ENCODE data around the gene PAK5. TPM values are rescaled to one million over a fixed set of nuclear protein-coding genes. Genes with fewer than 3 reads are reported as not detected.

PAK5 gene
- total and polyA plus RNA-seq, 9 of the 15 experiments (the other 6 are each of a cell fraction or from before 2014, with no cell fraction given) = not detected

GRCh38 chr20:9594284-9594875 is 244.5 kb downstream of the PAK5 start (continued):
- TF ChIP-seq PHB2 (IDR thresholded peaks at IDR 0.05; ENCODE audit: low read depth) = no peak
- TF ChIP-seq, protein P1, sequence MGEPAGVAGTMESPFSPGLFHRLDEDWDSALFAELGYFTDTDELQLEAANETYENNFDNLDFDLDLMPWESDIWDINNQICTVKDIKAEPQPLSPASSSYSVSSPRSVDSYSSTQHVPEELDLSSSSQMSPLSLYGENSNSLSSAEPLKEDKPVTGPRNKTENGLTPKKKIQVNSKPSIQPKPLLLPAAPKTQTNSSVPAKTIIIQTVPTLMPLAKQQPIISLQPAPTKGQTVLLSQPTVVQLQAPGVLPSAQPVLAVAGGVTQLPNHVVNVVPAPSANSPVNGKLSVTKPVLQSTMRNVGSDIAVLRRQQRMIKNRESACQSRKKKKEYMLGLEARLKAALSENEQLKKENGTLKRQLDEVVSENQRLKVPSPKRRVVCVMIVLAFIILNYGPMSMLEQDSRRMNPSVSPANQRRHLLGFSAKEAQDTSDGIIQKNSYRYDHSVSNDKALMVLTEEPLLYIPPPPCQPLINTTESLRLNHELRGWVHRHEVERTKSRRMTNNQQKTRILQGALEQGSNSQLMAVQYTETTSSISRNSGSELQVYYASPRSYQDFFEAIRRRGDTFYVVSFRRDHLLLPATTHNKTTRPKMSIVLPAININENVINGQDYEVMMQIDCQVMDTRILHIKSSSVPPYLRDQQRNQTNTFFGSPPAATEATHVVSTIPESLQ (CRISPR knock-in tag; IDR thresholded peaks at IDR 0.05) = no peak

- H4K20me1 ChIP-seq (replicated peaks; ENCODE audit: control insufficient read depth, insufficient read depth, low read length) = no peaks in the 10 kb centered on the region
- no peak overlapping the region for H3K27ac ChIP-seq (ENCODE audit: extremely low read depth, low read depth, low read length)
- intact Hi-C loops (cut with micrococcal nuclease) (no loop called here), in situ Hi-C loops (cut with MboI) (no loop called here)
- BruUV-seq (replicated peaks) = no TSS peak
- ATAC-seq (no peak), FAIRE-seq (no peak), DNase-seq (ENCODE audit: extremely low read depth in 1 of 4, low spot score in 3 of 4) (no peak)
- H3K27me3 ChIP-seq (ENCODE audit: control insufficient read depth in 2 of 2, insufficient read depth in 2 of 2, low read length in 2 of 2) = no peaks in the 10 kb centered on the region
- no peaks in the 10 kb centered on the region for H3K9me3 ChIP-seq (replicated peaks; ENCODE audit: control insufficient read depth, insufficient read depth, low read depth, low read length)
- H2AFZ ChIP-seq (ENCODE audit: low read depth, low read length) = no peak overlapping the region
- POLR2A ChIA-PET = no interaction called here
- no peaks in the 10 kb centered on the region for H3K9me1 ChIP-seq (ENCODE audit: control insufficient read depth, insufficient read depth, low read length)
- WGBS (ENCODE audit: insufficient coverage, low coverage, missing lambda C conversion rate) = 0% methylated on average over 1 of the region's 1 CpG
- CTCF ChIA-PET (ENCODE audit: low intra/inter-chr PET ratio) = no interaction called here
- no peak overlapping the region for H3K4me2 ChIP-seq (ENCODE audit: insufficient read depth, low read length)
- no peaks in the 10 kb centered on the region for H3K4me1 ChIP-seq (replicated peaks in 1 of 2; ENCODE audit: control insufficient read depth in 2 of 2, insufficient read depth in 2 of 2, low read length in 2 of 2)
- H3K36me3 ChIP-seq (ENCODE audit: control insufficient read depth, insufficient read depth, low read length) = no peaks in the 10 kb centered on the region
- no peak overlapping the region for H3K4me3 ChIP-seq
- H3K79me2 ChIP-seq (ENCODE audit: control insufficient read depth, insufficient read depth, low read length) = no peaks in the 10 kb centered on the region
- H3K9ac ChIP-seq (ENCODE audit: insufficient read depth in 1 of 2, low read depth in 2 of 2, low read length in 2 of 2) = no peak overlapping the region
- TF ChIP-seq HOXB6 (CRISPR knock-in tag; IDR thresholded peaks at IDR 0.05; ENCODE audit: borderline replicate concordance) (no peak), WHSC1 (IDR thresholded peaks at IDR 0.05; ENCODE audit: low read length) (no peak), FOXJ2 (tag; IDR thresholded peaks at IDR 0.05) (no peak), NFIX (CRISPR knock-in tag; IDR thresholded peaks at IDR 0.05; ENCODE audit: low read depth) (no peak), TEAD1 (CRISPR knock-in tag; IDR thresholded peaks at IDR 0.05) (no peak), ZNF133 (CRISPR knock-in tag; IDR thresholded peaks at IDR 0.05) (no peak), AFF4 (CRISPR knock-in tag; IDR thresholded peaks at IDR 0.05) (no peak), CBX2 (IDR thresholded peaks at IDR 0.05; ENCODE audit: insufficient read depth, low read length, poor library complexity, severe bottlenecking) (no peak), PYGO2 (tag; IDR thresholded peaks at IDR 0.05) (no peak), STAG1 (CRISPR knock-in tag; IDR thresholded peaks at IDR 0.05; ENCODE audit: borderline replicate concordance) (no peak), LEF1 (IDR thresholded peaks at IDR 0.05) (no peak), ETV1 (tag; conservative IDR thresholded peaks at IDR 0.05; ENCODE audit: low read depth) (no peak)
Observed at GRCh38 chr20:9592419-9592818, 246.5 kb downstream of the PAK5 start.
